K562 treated with DMSO at 1 percent for 4 hours (cell line): ENCODE results near the gene ZNF71. TPM values are rescaled to one million over a fixed set of nuclear protein-coding genes. Genes with fewer than 3 reads are reported as not detected.

Experiments
- total RNA-seq: library from RNA; unstranded; fragments of 300-600 nt; gene quantifications from 2 replicates; pipeline ENCODE4 v1.2.3, GENCODE V29; 2022; ENCODE audit not compliant: insufficient read depth

The ZNF71 gene
- total RNA-seq, result not detected in 2 replicates

GRCh38 chr19:56594783-56595547, at the start of gene ZNF71:
TSS of gene ZNF71 (plus strand) at chr19:56595302. CDS start at chr19:56601559, 6,257 bp downstream.

GRCh38 chr19:56567274-56568120, 27.6 kb upstream of the ZNF71 start, which contains the start of gene ZNF470:
TSS of gene ZNF470 (plus strand) at chr19:56567468. CDS start at chr19:56570312, 2,844 bp downstream.

GRCh38 chr19:56642711-56643459, 47.8 kb downstream of the ZNF71 start, which contains the start of gene SMIM17:
TSS of gene SMIM17 (plus strand) at chr19:56643159. CDS start at chr19:56645668, 2,509 bp downstream.

GRCh38 chr19:56671613-56671994, 76.5 kb downstream of the ZNF71 start, which contains the start of gene ZNF835:
TSS of gene ZNF835 (minus strand) at chr19:56671757. CDS start at chr19:56665198, 6,559 bp downstream.

Other genes with a start within 250 kb of the ZNF71 start
- gene ZNF582, start 201.8 kb upstream of the ZNF71 start, total RNA-seq, result 1.9 TPM in 1 of 2 replicates, not detected in the other
- 0.16 TPM in 1 of 2 replicates, not detected in the other for gene ZNF583, start 191.0 kb upstream of the ZNF71 start, total RNA-seq
- gene ZNF667, start 118.0 kb upstream of the ZNF71 start, total RNA-seq, result not detected in 2 replicates
- not detected in 2 replicates for gene ZNF471, start 87.4 kb upstream of the ZNF71 start, total RNA-seq
- not detected in 2 replicates for gene ZFP28, start 56.4 kb upstream of the ZNF71 start, total RNA-seq
- gene ZNF470, start 27.8 kb upstream of the ZNF71 start, total RNA-seq, result not detected in 2 replicates
- gene SMIM17, start 47.9 kb downstream of the ZNF71 start, total RNA-seq, result not detected in 2 replicates
- not detected in 2 replicates for gene ZNF835, start 76.5 kb downstream of the ZNF71 start, total RNA-seq
- not detected in 2 replicates for gene PEG3, start 245.4 kb downstream of the ZNF71 start, total RNA-seq
- gene ZIM2, start 245.4 kb downstream of the ZNF71 start, total RNA-seq, result not detected in 2 replicates